ENCODE measurements around the gene RNF135. TPM values are rescaled to one million over a fixed set of nuclear protein-coding genes. Genes with fewer than 3 reads are reported as not detected.
"Not testable (repeated sequence)": the region's sequence is repeated elsewhere in the genome, so short reads cannot be mapped to it uniquely, and the experiment has no call there.

The RNF135 gene
- total RNA-seq, 2 experiments from 2014 or later, result 5.0 to 5.4 TPM

GRCh38 chr17:30961209-30962188, 9.3 kb upstream of the RNF135 start:
- Mint-ChIP-seq H3K27ac (no peak overlapping the region), H3K9me3 (no peaks in the 10 kb centered on the region), H3K36me3 (ENCODE audit: low read depth) (no peaks in the 10 kb centered on the region), H3K4me3 (no peak overlapping the region), H3K27me3 (ENCODE audit: low read depth) (peaks cover 4% of the 10 kb centered on the region), H3K4me1 (ENCODE audit: low read depth) (peaks cover 4% of the 10 kb centered on the region)
- intact Hi-C loops (cut with micrococcal nuclease), result no loop called here
- DNase-seq, result peak; percentile 41
- CTCF ChIA-PET, result no interaction called here

- H3K4me3 Mint-ChIP-seq; intact Hi-C loops (cut with micrococcal nuclease); DNase-seq; CTCF ChIA-PET; H3K27ac Mint-ChIP-seq; H3K27me3 Mint-ChIP-seq (ENCODE audit: low read depth); H3K36me3 Mint-ChIP-seq (ENCODE audit: low read depth); H3K9me3 Mint-ChIP-seq: not testable (repeated sequence)
- H3K4me1 Mint-ChIP-seq (ENCODE audit: low read depth), result peaks cover 14% of the 10 kb centered on the region
These were observed 6.5 kb upstream of the RNF135 start for GRCh38 chr17:30964312-30964711.

- H3K4me3 Mint-ChIP-seq, result no peak overlapping the region
- CTCF ChIA-PET, result interaction anchor here (0.5 kb wide), 1 partner anchor 98 kb away, joined by 3 read pairs; no protein-coding TSS in a partner anchor
- no peaks in the 10 kb centered on the region for H3K9me3 Mint-ChIP-seq
- H3K27me3 Mint-ChIP-seq (ENCODE audit: low read depth), result peaks cover 6% of the 10 kb centered on the region
- H3K27ac Mint-ChIP-seq, result no peak overlapping the region
- intact Hi-C loops (cut with micrococcal nuclease), result loop anchor here (5.0 kb wide), 1 partner anchor 603 kb away; no protein-coding TSS in a partner anchor
- H3K36me3 Mint-ChIP-seq (ENCODE audit: low read depth), result no peaks in the 10 kb centered on the region
- peaks cover 16% of the 10 kb centered on the region for H3K4me1 Mint-ChIP-seq (ENCODE audit: low read depth)
- no peak for DNase-seq
These were observed 6.0 kb upstream of the RNF135 start for GRCh38 chr17:30964876-30965275.

- CTCF ChIA-PET, result interaction anchor here (0.5 kb wide), 1 partner anchor 99 kb away, joined by 3 read pairs; no protein-coding TSS in a partner anchor
- H3K27me3 Mint-ChIP-seq (ENCODE audit: low read depth), result peaks cover 9% of the 10 kb centered on the region
- DNase-seq, result no peak
- H3K36me3 Mint-ChIP-seq (ENCODE audit: low read depth), result no peaks in the 10 kb centered on the region
- no peak overlapping the region for H3K4me3 Mint-ChIP-seq
- H3K4me1 Mint-ChIP-seq (ENCODE audit: low read depth), result peaks cover 23% of the 10 kb centered on the region
- no peak overlapping the region for H3K27ac Mint-ChIP-seq
- intact Hi-C loops (cut with micrococcal nuclease), result loop anchor here (5.0 kb wide), 1 partner anchor 603 kb away; no protein-coding TSS in a partner anchor
- H3K9me3 Mint-ChIP-seq, result no peaks in the 10 kb centered on the region
These were observed 5.2 kb upstream of the RNF135 start for GRCh38 chr17:30965686-30966085.

GRCh38 chr17:30967911-30968310, 2.9 kb upstream of the RNF135 start:
- H3K36me3 Mint-ChIP-seq (ENCODE audit: low read depth), result peaks cover 10% of the 10 kb centered on the region
- not testable (repeated sequence) for H3K27me3 Mint-ChIP-seq (ENCODE audit: low read depth); H3K27ac Mint-ChIP-seq; DNase-seq; H3K9me3 Mint-ChIP-seq; H3K4me3 Mint-ChIP-seq
- intact Hi-C loops (cut with micrococcal nuclease), result loop anchor here (5.0 kb wide), 1 partner anchor 606 kb away; no protein-coding TSS in a partner anchor
- CTCF ChIA-PET, result interaction anchor here (0.9 kb wide), 1 partner anchor 94 kb away, joined by 3 read pairs; no protein-coding TSS in a partner anchor
- peaks cover 29% of the 10 kb centered on the region for H3K4me1 Mint-ChIP-seq (ENCODE audit: low read depth)

- Mint-ChIP-seq H3K27me3 (ENCODE audit: low read depth) (peaks cover 9% of the 10 kb centered on the region), H3K9me3 (no peaks in the 10 kb centered on the region), H3K4me1 (ENCODE audit: low read depth) (peaks cover 31% of the 10 kb centered on the region), H3K27ac (peak overlapping the region; percentile 72), H3K36me3 (ENCODE audit: low read depth) (peaks cover 14% of the 10 kb centered on the region), H3K4me3 (peak overlapping the region; percentile 88)
- CTCF ChIA-PET, result interaction anchor here (0.5 to 1.6 kb wide), 4 partner anchors 48 to 245 kb away, joined by 3 to 5 read pairs (median 3); no protein-coding TSS in a partner anchor
- DNase-seq, result peak; percentile 33
- intact Hi-C loops (cut with micrococcal nuclease), result loop anchor here (1.0 to 5.0 kb wide), 3 partner anchors 37 to 608 kb away; partner anchors contain the start of gene TEFM
These were observed 629 bp upstream of the RNF135 start for GRCh38 chr17:30969989-30970830.

GRCh38 chr17:30975042-30975820, 4.4 kb downstream of the RNF135 start:
- no peaks in the 10 kb centered on the region for H3K9me3 Mint-ChIP-seq
- peaks cover 16% of the 10 kb centered on the region for H3K4me1 Mint-ChIP-seq (ENCODE audit: low read depth)
- no peak for DNase-seq
- CTCF ChIA-PET, result interaction anchor here (1.6 kb wide), 1 partner anchor 9 kb away, joined by 6 read pairs; no protein-coding TSS in a partner anchor
- H3K27me3 Mint-ChIP-seq (ENCODE audit: low read depth), result no peaks in the 10 kb centered on the region
- peaks cover 24% of the 10 kb centered on the region for H3K36me3 Mint-ChIP-seq (ENCODE audit: low read depth)
- intact Hi-C loops (cut with micrococcal nuclease), result no loop called here
- no peak overlapping the region for H3K27ac Mint-ChIP-seq
- H3K4me3 Mint-ChIP-seq, result no peak overlapping the region

GRCh38 chr17:30979919-30980318, 9.1 kb downstream of the RNF135 start:
- H3K4me1 Mint-ChIP-seq (ENCODE audit: low read depth); H3K9me3 Mint-ChIP-seq; H3K27me3 Mint-ChIP-seq (ENCODE audit: low read depth); intact Hi-C loops (cut with micrococcal nuclease); H3K27ac Mint-ChIP-seq; CTCF ChIA-PET; H3K4me3 Mint-ChIP-seq; DNase-seq: not testable (repeated sequence)
- peaks cover 11% of the 10 kb centered on the region for H3K36me3 Mint-ChIP-seq (ENCODE audit: low read depth)

- H3K4me1 Mint-ChIP-seq (ENCODE audit: low read depth), result peaks cover 6% of the 10 kb centered on the region
- DNase-seq, result no peak
- CTCF ChIA-PET, result no interaction called here
- intact Hi-C loops (cut with micrococcal nuclease), result no loop called here
- no peak overlapping the region for H3K27ac Mint-ChIP-seq
- no peak overlapping the region for H3K4me3 Mint-ChIP-seq
- no peaks in the 10 kb centered on the region for H3K9me3 Mint-ChIP-seq
- no peaks in the 10 kb centered on the region for H3K27me3 Mint-ChIP-seq (ENCODE audit: low read depth)
- peaks cover 2% of the 10 kb centered on the region for H3K36me3 Mint-ChIP-seq (ENCODE audit: low read depth)
These were observed 11.0 kb downstream of the RNF135 start for GRCh38 chr17:30981531-30982519.

- CTCF ChIA-PET, result interaction anchor here (0.6 to 0.7 kb wide), 2 partner anchors 24 to 53 kb away, joined by 3 to 4 read pairs; no protein-coding TSS in a partner anchor
- DNase-seq, result no peak
- H3K4me3 Mint-ChIP-seq, result no peak overlapping the region
- H3K9me3 Mint-ChIP-seq, result no peaks in the 10 kb centered on the region
- no peaks in the 10 kb centered on the region for H3K27me3 Mint-ChIP-seq (ENCODE audit: low read depth)
- no peak overlapping the region for H3K27ac Mint-ChIP-seq
- H3K36me3 Mint-ChIP-seq (ENCODE audit: low read depth), result peaks cover 2% of the 10 kb centered on the region
- peaks cover 6% of the 10 kb centered on the region for H3K4me1 Mint-ChIP-seq (ENCODE audit: low read depth)
- intact Hi-C loops (cut with micrococcal nuclease), result no loop called here
These were observed 12.0 kb downstream of the RNF135 start for GRCh38 chr17:30982855-30983254.

- CTCF ChIA-PET, result no interaction called here
- Mint-ChIP-seq H3K27ac (no peak overlapping the region), H3K36me3 (ENCODE audit: low read depth) (peaks cover 4% of the 10 kb centered on the region), H3K4me3 (no peak overlapping the region), H3K27me3 (ENCODE audit: low read depth) (no peaks in the 10 kb centered on the region), H3K9me3 (no peaks in the 10 kb centered on the region), H3K4me1 (ENCODE audit: low read depth) (no peaks in the 10 kb centered on the region)
- no peak for DNase-seq
- intact Hi-C loops (cut with micrococcal nuclease), result no loop called here
These were observed 19.6 kb downstream of the RNF135 start for GRCh38 chr17:30990458-30990857.
